Cardiac ventricle fibroblast (primary cell): Measurements from ENCODE around the gene SDR42E1. TPM values are rescaled to one million over a fixed set of nuclear protein-coding genes. Genes with fewer than 3 reads are reported as not detected.

Experiments used
- total RNA-seq: library from RNA; depleted of rRNA; stranded (reverse); fragments of >200 nt; gene quantifications from 2 replicates; pipeline ENCODE4 v1.2.3, GENCODE V29; 2015

Gene SDR42E1
- not detected in 2 replicates for total RNA-seq

GRCh38 chr16:82011199-82011641, at the start of gene SDR42E1:
SDR42E1 (minus strand) TSS chr16:82011470; CDS start chr16:82000858, 10,612 bp downstream.

GRCh38 chr16:82034981-82035612, 23.8 kb upstream of the SDR42E1 start, which contains the start of gene HSD17B2:
HSD17B2 (plus strand) TSS chr16:82035253; CDS start chr16:82035425, 172 bp downstream.

Other genes starting within 250 kb of the SDR42E1 start
- 0.05 and 1.00 TPM in 2 replicates for gene PLCG2, start 232.2 kb downstream of the SDR42E1 start, total RNA-seq
- gene HSD17B2, start 23.8 kb upstream of the SDR42E1 start, total RNA-seq: not detected in 2 replicates
- gene MPHOSPH6, start 158.8 kb upstream of the SDR42E1 start, total RNA-seq: 11.0 and 14.2 TPM in 2 replicates